NT2/D1 (cell line): ENCODE measurements around the gene NUP155.

Source experiments
- SUZ12 ChIP-seq: IDR thresholded peaks from 2 replicates; pipeline ENCODE4 v1.6.1; 2011; ENCODE audit not compliant: insufficient read length, insufficient read depth; ENCODE audit errors: extremely low read depth
- YY1 ChIP-seq: IDR thresholded peaks from 2 replicates; pipeline ENCODE4 v1.6.1; 2011; ENCODE audit not compliant: insufficient read length, insufficient read depth
- ZNF274 ChIP-seq: IDR thresholded peaks from 2 replicates; pipeline ENCODE4 v1.6.1; 2011; ENCODE audit warnings: mild to moderate bottlenecking, low read depth, low read length

DNA sequence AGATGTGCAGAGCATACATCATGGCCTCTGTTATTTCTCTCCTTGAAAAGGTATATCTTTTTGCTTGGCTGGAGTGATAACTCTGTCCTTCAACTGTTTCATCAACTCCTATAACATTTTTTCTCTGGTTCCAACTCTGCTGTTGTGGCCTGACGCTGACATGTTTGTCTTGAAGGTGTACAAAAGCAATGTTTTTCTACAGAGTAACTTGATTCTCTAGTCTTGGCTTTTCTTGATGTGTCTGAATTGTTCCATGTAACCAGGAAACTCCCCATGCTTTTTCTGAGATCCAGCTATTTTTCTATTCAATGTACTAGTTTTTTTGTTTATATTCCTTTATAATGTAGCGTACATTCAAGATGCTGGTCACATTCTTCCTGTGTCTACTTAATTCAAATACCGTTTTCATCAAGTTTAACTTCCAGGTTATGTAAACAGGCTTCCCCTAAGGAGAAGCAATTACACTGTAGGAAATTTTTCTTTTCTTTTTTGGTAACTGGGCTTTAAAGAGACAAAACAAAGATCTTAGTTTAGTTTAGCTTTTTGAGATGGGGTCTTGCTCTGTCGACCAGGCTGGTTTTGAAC, 115.0 kb downstream of the NUP155 start:
- TF ChIP-seq ZNF274 (no peak), SUZ12 (no peak), YY1 (no peak)
